Mucosa of gallbladder (tissue), 1 donor: ENCODE measurements around the gene IFNA14. TPM values are rescaled to one million over a fixed set of nuclear protein-coding genes. Genes with fewer than 3 reads are reported as not detected.
"Not testable (repeated sequence)": the region's sequence is repeated elsewhere in the genome, so short reads cannot be mapped to it uniquely, and the experiment has no call there.

ENCODE experiments used
- DNase-seq: peaks from one replicate; pipeline ENCODE4 v3.0.0-alpha.2; 2020; ENCODE audit warnings: low spot score
- total RNA-seq: library from RNA; stranded (reverse); gene quantifications from one replicate; pipeline ENCODE4 v1.2.1, GENCODE V29; 2021
- donor health status: DM: no; HTN: no; CAD: no.

Gene IFNA14
- total RNA-seq: not detected

- DNase-seq: no peak
These were observed at the start of gene IFNA14 for GRCh38 chr9:21239911-21240310. Gene IFNA14, minus strand, starts transcription at chr9:21240005. Its CDS starts 70 bp downstream, at chr9:21239935.

DNA sequence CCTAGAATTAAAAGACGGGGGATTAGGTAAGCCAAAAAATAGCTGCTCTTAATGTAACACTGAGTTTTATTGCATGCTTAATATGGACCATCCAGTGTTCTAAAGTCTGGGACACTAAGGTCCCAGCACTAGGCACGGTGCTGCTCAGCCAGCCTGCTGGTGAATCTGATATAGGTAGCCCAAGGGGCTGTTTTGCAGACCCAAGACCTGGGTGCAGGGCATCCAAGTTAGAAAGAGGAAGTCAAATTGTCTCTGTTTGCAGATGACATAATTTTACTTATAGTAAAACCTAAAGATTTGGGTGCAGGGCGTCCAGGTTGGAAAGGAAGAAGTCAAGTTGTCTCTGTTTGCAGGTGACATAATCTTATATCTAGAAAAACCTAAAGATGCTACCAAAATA lies 47.5 kb upstream of the IFNA14 start:
- DNase-seq: no peak

DNA sequence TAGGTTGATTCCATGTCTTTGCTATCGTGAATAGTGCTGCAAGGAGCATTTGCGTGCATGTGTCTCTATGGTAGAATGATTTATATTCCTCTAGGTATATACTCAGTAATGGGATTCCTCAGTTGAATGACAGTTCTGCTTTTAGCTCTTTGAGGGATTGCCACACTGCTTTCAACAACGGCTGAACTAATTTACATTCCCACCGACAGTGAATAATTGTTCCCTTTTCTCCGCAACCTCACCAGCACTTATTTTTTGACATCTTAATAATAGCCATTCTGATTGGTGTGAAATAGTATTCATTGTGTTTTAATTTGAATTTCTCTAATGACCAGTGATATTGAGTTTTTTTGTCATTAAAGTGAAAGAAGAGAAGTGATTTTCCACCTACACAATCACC lies 46.9 kb upstream of the IFNA14 start:
- DNase-seq: no peak

DNA sequence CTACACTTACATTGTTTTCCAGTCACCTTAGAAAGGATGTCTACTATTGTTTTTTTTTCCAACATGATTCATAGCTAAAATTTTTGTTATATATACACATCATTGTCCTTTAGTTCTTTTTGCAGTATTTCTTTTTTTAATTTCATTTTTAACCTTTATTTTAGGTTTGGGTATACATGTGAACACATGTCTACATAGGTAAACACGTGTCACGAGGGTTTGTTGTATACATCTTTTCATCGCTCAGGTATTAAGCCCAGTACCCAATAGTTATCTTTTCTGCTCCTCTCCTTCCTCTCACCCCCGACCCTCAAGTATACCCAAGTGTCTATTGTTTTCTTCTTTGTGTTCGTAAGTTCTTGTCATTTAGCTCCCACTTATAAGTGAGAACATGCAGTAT lies 46.3 kb upstream of the IFNA14 start:
- DNase-seq: no peak

DNA sequence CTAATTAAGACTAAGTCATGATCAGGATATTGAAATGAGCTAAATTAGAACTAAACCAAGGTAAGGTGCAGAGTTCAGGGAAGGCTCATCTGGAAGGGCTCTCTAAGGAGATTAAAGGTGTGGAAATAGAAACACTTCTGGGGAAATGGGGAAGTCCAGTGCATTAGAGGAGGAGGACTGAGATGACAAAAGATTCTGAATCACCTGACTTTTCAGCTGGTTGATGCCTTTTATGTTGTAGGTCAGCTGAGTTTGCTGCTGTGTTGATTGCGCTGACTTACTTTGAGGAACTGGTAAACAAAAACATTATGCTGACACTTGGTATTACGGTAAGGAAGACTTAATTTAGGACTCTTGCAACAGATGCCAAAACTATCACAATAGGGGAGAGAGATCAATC lies 41.5 kb upstream of the IFNA14 start:
- no peak for DNase-seq

DNA sequence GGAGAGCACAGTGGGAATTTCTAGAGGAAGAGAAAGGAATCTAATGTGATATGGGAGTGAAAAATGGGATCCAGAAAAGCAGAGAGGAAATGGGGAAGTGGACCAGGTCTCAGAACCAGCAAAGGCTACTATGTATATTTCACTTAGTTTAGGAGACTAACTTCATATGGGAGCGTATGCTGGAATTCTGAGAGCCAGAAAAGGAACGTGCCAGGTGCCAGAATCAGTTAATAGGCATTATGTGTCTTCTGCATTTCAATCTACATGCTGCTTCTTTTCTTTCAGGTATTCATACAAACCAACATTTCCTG lies 28.5 kb upstream of the IFNA14 start:
- DNase-seq: no peak

GRCh38 chr9:21267485-21268346 lies 27.9 kb upstream of the IFNA14 start:
- no peak for DNase-seq

GRCh38 chr9:21266733-21267484 lies 27.1 kb upstream of the IFNA14 start:
- no peak for DNase-seq

DNA sequence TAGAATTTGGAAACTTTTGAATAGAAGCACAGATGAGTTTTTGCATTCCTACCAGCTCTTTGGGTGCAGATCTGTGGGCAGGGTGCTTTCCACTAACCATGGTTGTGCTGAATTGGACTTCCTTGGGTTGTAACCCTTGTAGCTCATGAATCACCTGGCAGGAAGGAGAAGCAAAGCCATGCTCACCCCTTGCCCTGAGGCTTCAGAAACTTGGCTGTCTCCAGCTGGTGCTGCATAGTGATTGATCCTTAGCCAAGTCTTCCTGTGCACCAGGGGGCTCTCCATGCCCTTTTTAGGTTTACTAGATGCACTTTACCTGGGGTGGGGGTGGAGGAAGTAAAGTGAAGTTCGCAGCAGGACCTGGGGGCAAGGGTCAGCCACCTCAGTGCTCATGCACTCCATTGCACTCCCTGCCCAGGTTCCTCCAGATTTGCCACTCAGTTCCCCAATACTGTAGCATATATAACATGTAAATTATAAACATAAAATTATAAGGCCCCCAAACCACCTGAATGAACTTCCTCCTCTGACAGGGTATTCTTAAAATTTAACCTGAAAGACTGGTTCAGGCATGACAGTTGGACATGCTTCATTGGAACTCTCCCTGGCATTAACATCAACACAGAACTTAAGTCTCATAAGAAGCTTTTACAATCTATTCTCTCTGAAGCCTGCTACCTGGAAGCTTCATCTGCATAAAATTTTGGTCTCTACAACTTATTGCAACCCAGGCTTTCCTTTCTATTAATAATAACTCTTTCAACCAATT lies 25.8 kb upstream of the IFNA14 start:
- DNase-seq: no peak

GRCh38 chr9:21255538-21256212 lies 15.9 kb upstream of the IFNA14 start:
- no peak for DNase-seq

- no peak for DNase-seq
These were observed 13.1 kb upstream of the IFNA14 start for GRCh38 chr9:21252721-21253547.

GRCh38 chr9:21251638-21252037 lies 11.8 kb upstream of the IFNA14 start:
- DNase-seq: no peak

GRCh38 chr9:21251190-21251589 lies 11.4 kb upstream of the IFNA14 start:
- DNase-seq: no peak

DNA sequence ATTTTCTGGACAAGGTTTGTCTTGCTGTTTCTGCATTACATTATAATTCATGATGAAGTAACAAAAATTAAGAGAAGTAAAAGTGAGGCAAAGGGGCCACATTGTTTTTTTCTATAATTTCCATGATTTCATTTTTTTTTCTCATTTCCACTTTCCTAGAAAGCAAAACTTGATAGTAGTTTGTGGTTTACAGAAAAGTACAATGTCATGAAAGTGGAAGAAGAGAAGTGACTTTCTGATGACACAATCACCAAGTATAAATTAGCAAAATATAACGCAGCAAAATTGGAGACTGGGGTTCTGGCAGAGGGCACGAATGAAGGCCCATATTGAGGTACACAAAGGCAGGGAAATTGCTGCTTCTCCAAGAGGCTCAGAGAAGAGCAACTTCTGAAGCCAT lies 5.0 kb upstream of the IFNA14 start:
- no peak for DNase-seq

- not testable (repeated sequence) for DNase-seq
These were observed 3.5 kb downstream of the IFNA14 start for GRCh38 chr9:21236360-21236714.

GRCh38 chr9:21235468-21236359 lies 4.1 kb downstream of the IFNA14 start:
- peak; percentile 41 for DNase-seq

GRCh38 chr9:21234153-21234687 lies 5.6 kb downstream of the IFNA14 start:
- DNase-seq: no peak

DNA sequence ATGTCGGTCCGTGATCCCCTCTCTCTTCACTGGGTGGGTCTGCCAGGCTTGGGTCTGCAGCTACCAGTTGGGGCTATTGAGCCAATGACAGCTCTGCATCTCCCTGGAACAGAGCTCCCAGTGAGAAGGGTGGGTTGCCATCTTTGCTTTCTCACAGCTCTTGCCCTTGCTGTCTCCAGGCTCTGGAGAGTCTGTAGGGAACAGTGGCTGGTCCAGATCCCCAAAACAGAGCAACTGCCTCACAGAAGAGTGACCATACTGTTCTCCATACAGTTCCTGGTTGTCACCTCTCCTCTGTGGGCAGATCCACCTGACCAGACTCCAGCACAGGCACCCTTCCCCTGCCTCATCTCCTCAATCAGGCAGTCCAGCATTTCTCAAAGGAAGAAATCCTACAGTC lies 6.5 kb downstream of the IFNA14 start:
- no peak for DNase-seq

DNA sequence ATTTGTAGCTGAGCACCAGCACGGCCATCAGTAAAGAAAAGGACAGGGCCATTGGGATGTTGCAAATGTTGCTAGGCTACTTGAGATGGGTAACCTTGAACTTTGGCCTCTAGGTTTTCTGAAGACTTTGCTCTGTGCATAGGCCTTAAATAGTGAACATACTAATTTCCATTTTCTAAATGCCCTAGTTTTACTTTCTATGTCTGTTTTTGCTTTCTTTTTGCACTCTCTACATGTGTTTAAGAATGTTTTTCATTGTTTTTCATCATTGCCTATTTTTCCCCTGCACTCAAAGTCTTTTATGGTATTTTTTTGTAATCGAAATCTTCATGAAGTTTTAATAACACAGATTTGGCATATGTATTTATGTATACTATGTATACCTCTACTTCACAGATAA lies 11.7 kb downstream of the IFNA14 start, which contains the start of gene IFNA17:
Gene IFNA17 (minus strand): TSS at position 101 of the 400 bp plus-strand sequence. CDS start 49 bp downstream, at position 52.
- no peak for DNase-seq

GRCh38 chr9:21217211-21217610 lies 22.6 kb downstream of the IFNA14 start, which contains the start of gene IFNA16:
Gene IFNA16, minus strand, starts transcription at chr9:21217311. Its CDS starts 6 bp downstream, at chr9:21217305.
- DNase-seq: not testable (repeated sequence)
